Ovary (tissue), 9 donors: ENCODE results near the gene KDM4C. TPM values are rescaled to one million over a fixed set of nuclear protein-coding genes. Genes with fewer than 3 reads are reported as not detected.

Source experiments
- DNase-seq, 5 donors: peaks; one replicate each; pipeline ENCODE4 v3.0.0-alpha.2; 2019 to 2020
- H3K27ac ChIP-seq, 2 donors: fragments of 200-600 bp; one replicate each; pipeline versions ENCODE4 v1.5.1 to v1.8.0; 2019 to 2022
- H3K27me3 ChIP-seq: fragments of 200-600 bp; one replicate; pipeline ENCODE4 v1.8.0; 2022
- H3K36me3 ChIP-seq: fragments of 200-600 bp; sonication (generic); one replicate; pipeline ENCODE4 v1.5.1; 2019
- H3K4me1 ChIP-seq: one replicate; pipeline ENCODE4 v1.8.1; 2013; ENCODE audit warnings: mild to moderate bottlenecking, moderate library complexity; ENCODE audit not compliant: insufficient read depth
- H3K4me3 ChIP-seq: fragments of 200-600 bp; sonication (generic); one replicate; pipeline ENCODE4 v1.5.1; 2017
- H3K9me3 ChIP-seq, 2 donors: fragments of 200-600 bp in 1 of 2; sonication (generic) in 1 of 2; one replicate each; pipeline versions ENCODE4 v1.5.1 to v1.8.1; 2013 to 2019; ENCODE audit warnings: mild to moderate bottlenecking in 1 of 2, moderate library complexity in 1 of 2
- CTCF ChIP-seq, 3 donors: fragments of 450-650 bp in 2 of 3; fragments of 200-600 bp in 1 of 3; IDR thresholded peaks; one replicate each; pipeline versions ENCODE4 v1.5.1 to v1.8.0; 2016 to 2022; ENCODE audit warnings: antibody characterized with exemption in 3 of 3, mild to moderate bottlenecking in 1 of 3
- EP300 ChIP-seq: sonication (generic); formaldehyde crosslinking; IDR thresholded peaks from one replicate; pipeline ENCODE4 v1.6.1; 2017; ENCODE audit warnings: antibody characterized with exemption
- POLR2A ChIP-seq: fragments of 450-650 bp; IDR thresholded peaks from one replicate; pipeline ENCODE4 v1.6.1; 2017; ENCODE audit warnings: antibody characterized with exemption, mild to moderate bottlenecking, moderate library complexity
- WGBS, 3 donors: extraction: QIAGEN DNeasy Blood & Tissue Kit in 1 of 3; methylation state at CpG; one replicate each; pipeline versions ENCODE4 v1.1.5 to v1.1.7; 2013 to 2017; 5-methylcytosine and 5-hydroxymethylcytosine counted together
- intact Hi-C, 4 donors: fragments of 100-400 bp; cut with DNase I; formaldehyde crosslinking; loops; one replicate each; pipeline versions ENCODE4 v1.11.0 to v1.15.1; 2022 to 2023
- polyA plus RNA-seq, 2 donors: library from polyadenylated mRNA; stranded (reverse); fragments of 200-250 nt in 1 of 2; fragments of 350-450 nt in 1 of 2; fragmentation: Illumina TruSeq in 1 of 2; extraction: RNeasy Lipid Tissue Mini Kit (QIAGEN cat#74804) in 1 of 2; gene quantifications; one replicate each; pipeline ENCODE4 v1.2.3, GENCODE V29; 2013 to 2014
- total RNA-seq, 7 donors: library from RNA; depleted of rRNA in 2 of 7; stranded (reverse); fragments of >200 nt in 2 of 7; fragmentation: NEBNext Ultra II Directional in 3 of 7; extraction: Animal tissue kit (Norgen Biotek cat#: 25700) in 3 of 7; gene quantifications; one replicate each; pipeline versions ENCODE4 v1.1.0 to v1.2.4, GENCODE V29; 2016 to 2023
- donor health status: DM: no; HTN: no; CAD: no; lungs with moderate emphysema.
- donor health status: DM: no; HTN: no; CAD: no.
- donor health status: Bipolar disorder and iron deficiency.
- donor health status: DM: yes; HTN: yes; CAD: no.
- donor health status: DM: no; HTN: no; CAD: no.
- donor health status: DM: yes; HTN: yes; CAD: no.

KDM4C gene
- total and polyA plus RNA-seq, 9 donors: 9.5 to 35.6 (median 26.7) TPM

GRCh38 chr9:6827439-6828145 is 69.8 kb downstream of the KDM4C start:
- TF ChIP-seq CTCF (IDR thresholded peaks at IDR 0.05) (peak in 2 of 3 donors; percentile 33 to 36), POLR2A (no peak), EP300 (no peak)
- 36 to 39% (median 36%) methylated on average over 4 of the region's 4 CpGs for WGBS, 3 donors

DNA sequence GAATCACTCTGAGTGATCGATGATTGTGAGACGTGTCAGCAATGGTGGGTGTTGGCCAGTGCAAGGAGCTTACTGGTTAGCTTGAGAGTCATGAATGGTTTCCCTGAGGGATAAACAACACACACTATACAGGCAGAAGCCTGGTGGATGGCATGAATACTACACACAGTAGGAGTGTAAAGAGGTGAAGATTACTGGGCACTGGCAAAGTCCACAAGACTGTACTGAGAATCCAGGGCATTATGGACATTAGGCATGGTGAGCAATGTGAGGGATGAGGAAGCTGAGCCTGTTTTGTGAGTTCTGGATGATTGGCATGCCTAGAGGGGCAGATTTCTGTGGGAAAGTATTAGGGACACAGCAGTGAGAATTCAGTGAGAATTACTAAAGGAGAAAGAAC is 71.3 kb downstream of the KDM4C start:
- TF ChIP-seq CTCF (IDR thresholded peaks at IDR 0.05): no peak
- no peak for TF ChIP-seq EP300
- no peak overlapping the region for H3K27ac ChIP-seq
- no peaks in the 10 kb centered on the region for H3K27me3 ChIP-seq
- no peaks in the 10 kb centered on the region for H3K36me3 ChIP-seq
- H3K9me3 ChIP-seq: no peaks in the 10 kb centered on the region
- no peaks in the 10 kb centered on the region for H3K4me1 ChIP-seq
- intact Hi-C loops: no loop called here
- WGBS, 3 donors: 95 to 97% (median 95%) methylated on average over 2 of the region's 2 CpGs
- DNase-seq: no peak
- H3K4me3 ChIP-seq: no peak overlapping the region

More at GRCh38 chr9:6827439-6828145, 69.8 kb downstream of the KDM4C start:
- Histone ChIP-seq H3K27me3 (no peaks in the 10 kb centered on the region), H3K36me3 (no peaks in the 10 kb centered on the region), H3K4me1 (no peaks in the 10 kb centered on the region), H3K9me3 (no peaks in the 10 kb centered on the region), H3K27ac (no peak overlapping the region), H3K4me3 (no peak overlapping the region)
- intact Hi-C loops: no loop called here
- no peak for DNase-seq

GRCh38 chr9:6829536-6829935 is 71.8 kb downstream of the KDM4C start:
- H3K27ac ChIP-seq: no peak overlapping the region
- DNase-seq: no peak
- H3K36me3 ChIP-seq: no peaks in the 10 kb centered on the region
- no peak for TF ChIP-seq POLR2A
- TF ChIP-seq EP300: no peak
- no peak for TF ChIP-seq CTCF (IDR thresholded peaks at IDR 0.05)
- no peaks in the 10 kb centered on the region for H3K9me3 ChIP-seq
- H3K27me3 ChIP-seq: no peaks in the 10 kb centered on the region
- no peak overlapping the region for H3K4me3 ChIP-seq
- no peaks in the 10 kb centered on the region for H3K4me1 ChIP-seq
- intact Hi-C loops: no loop called here

DNA sequence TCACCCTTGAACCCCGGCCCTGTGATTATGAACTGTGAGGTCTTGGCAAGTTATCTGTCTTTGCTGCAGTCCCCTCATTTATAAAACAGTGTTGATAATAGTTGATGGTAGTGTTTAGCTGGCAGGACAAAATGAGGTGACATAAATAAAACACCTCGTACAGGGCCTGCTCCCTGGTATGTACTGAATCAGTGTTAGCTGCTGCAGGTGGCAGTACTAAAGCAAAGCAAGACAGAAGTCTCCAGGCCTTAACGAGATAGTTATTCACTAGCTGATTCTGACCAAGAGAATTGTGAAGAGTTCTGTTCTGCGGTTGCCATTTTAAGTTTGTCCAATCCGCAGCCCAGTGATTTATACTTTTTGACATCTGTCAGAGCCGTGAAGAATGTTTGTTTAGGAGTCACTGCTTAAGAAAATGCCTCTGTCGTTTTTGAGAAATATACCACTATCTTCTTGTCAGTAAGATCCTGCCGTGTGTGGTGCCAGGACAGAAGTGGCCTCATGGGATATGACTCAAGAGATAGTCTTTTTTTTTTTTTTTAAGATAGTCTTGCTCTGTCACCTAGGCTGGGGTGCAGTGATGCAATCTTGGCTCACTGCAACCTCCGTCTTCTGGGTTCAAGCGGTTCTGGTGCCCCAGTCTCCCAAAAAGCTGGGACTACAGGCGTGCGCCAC is 75.9 kb downstream of the KDM4C start:
- intact Hi-C loops: no loop called here
- H3K27ac ChIP-seq: no peak overlapping the region
- 82 to 86% (median 83%) methylated on average over 12 of the region's 12 CpGs for WGBS, 3 donors

More for the DNA sequence above, 75.9 kb downstream of the KDM4C start:
- no peak for DNase-seq
- Histone ChIP-seq H3K36me3 (no peaks in the 10 kb centered on the region), H3K4me1 (no peaks in the 10 kb centered on the region), H3K9me3 (no peaks in the 10 kb centered on the region), H3K4me3 (no peak overlapping the region), H3K27me3 (no peaks in the 10 kb centered on the region)
- no peak for TF ChIP-seq POLR2A
- no peak for TF ChIP-seq CTCF (IDR thresholded peaks at IDR 0.05)
- TF ChIP-seq EP300: no peak
